ENCODE data around the gene NTM.

DNA sequence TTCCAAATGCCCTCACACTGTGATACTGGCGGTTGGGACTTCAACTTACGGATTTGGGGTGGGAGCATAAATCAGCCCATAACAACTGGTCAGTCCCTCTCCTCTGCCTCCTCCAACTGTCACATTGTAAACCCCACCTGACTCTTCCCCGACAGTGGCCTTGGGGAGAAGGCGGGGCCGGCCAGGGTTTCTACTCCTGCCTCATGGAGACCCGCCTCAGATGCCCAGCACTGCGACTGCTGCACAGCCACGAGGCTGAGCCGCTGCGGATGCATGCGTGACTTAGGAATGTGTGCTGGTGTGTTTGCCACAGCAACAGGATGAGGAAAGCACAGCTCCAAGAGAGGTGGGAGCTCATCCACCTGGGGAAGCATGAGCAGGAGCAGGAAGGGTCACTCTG lies 914.2 kb downstream of the NTM start:
- TF ChIP-seq CTCF (IDR thresholded peaks at IDR 0.05), result no peak
- TF ChIP-seq POLR2A (IDR thresholded peaks at IDR 0.05), result no peak
- no peak for TF ChIP-seq POLR2AphosphoS5 (IDR thresholded peaks at IDR 0.05)

Measured in transverse colon (tissue), 4 donors.